GM18870 (cell line): ENCODE measurements around the gene TRIM54.
"Not testable (repeated sequence)": the region's sequence is repeated elsewhere in the genome, so short reads cannot be mapped to it uniquely, and the experiment has no call there.

Source experiments
- ATAC-seq: cut with Tn5 transposase; IDR thresholded peaks from one replicate; pipeline ENCODE4 v1.9.1; 2021; ENCODE audit warnings: moderate library complexity; ENCODE audit not compliant: unreplicated experiment

The TRIM54 gene

GRCh38 chr2:27256855-27257454, 25.3 kb upstream of the TRIM54 start:
- ATAC-seq = no peak

- no peak for ATAC-seq
Observed at GRCh38 chr2:27258051-27258450, 24.2 kb upstream of the TRIM54 start.

GRCh38 chr2:27261241-27261925, 20.8 kb upstream of the TRIM54 start:
- no peak for ATAC-seq

GRCh38 chr2:27261926-27262298, 20.3 kb upstream of the TRIM54 start:
- no peak for ATAC-seq

- ATAC-seq = no peak
Observed at GRCh38 chr2:27262379-27263286, 19.6 kb upstream of the TRIM54 start, which contains the start of gene SLC30A3. Gene SLC30A3, minus strand, starts transcription at chr2:27263047. Its CDS starts 141 bp downstream, at chr2:27262906.

- ATAC-seq = no peak
Observed at GRCh38 chr2:27263287-27264252, 18.7 kb upstream of the TRIM54 start.

- ATAC-seq = no peak
Observed at GRCh38 chr2:27264253-27264752, 17.9 kb upstream of the TRIM54 start.

GRCh38 chr2:27264753-27265535, 17.3 kb upstream of the TRIM54 start:
- no peak for ATAC-seq

- no peak for ATAC-seq
Observed at GRCh38 chr2:27265536-27265870, 16.7 kb upstream of the TRIM54 start.

GRCh38 chr2:27268296-27268695, 13.9 kb upstream of the TRIM54 start:
- ATAC-seq = not testable (repeated sequence)

- ATAC-seq = no peak
Observed at GRCh38 chr2:27270131-27270530, 12.1 kb upstream of the TRIM54 start.

GRCh38 chr2:27270670-27271069, 11.6 kb upstream of the TRIM54 start:
- no peak for ATAC-seq

- ATAC-seq = no peak
Observed at GRCh38 chr2:27271631-27272340, 10.4 kb upstream of the TRIM54 start.

- not testable (repeated sequence) for ATAC-seq
Observed at GRCh38 chr2:27272537-27273522, 9.4 kb upstream of the TRIM54 start.

- no peak for ATAC-seq
Observed at GRCh38 chr2:27275211-27276150, 6.7 kb upstream of the TRIM54 start, which contains the start of gene DNAJC5G. Gene DNAJC5G, plus strand, starts transcription at chr2:27275433. Its CDS starts 1,296 bp downstream, at chr2:27276729.

GRCh38 chr2:27278010-27278409, 4.2 kb upstream of the TRIM54 start:
- ATAC-seq = no peak

- no peak for ATAC-seq
Observed at GRCh38 chr2:27280826-27281225, 1.4 kb upstream of the TRIM54 start.
